Measurements from ENCODE around the gene GOT2. TPM values are rescaled to one million over a fixed set of nuclear protein-coding genes. Genes with fewer than 3 reads are reported as not detected.

The GOT2 gene
- polyA plus RNA-seq, 2 donors, result 43.7 to 66.1 TPM

DNA sequence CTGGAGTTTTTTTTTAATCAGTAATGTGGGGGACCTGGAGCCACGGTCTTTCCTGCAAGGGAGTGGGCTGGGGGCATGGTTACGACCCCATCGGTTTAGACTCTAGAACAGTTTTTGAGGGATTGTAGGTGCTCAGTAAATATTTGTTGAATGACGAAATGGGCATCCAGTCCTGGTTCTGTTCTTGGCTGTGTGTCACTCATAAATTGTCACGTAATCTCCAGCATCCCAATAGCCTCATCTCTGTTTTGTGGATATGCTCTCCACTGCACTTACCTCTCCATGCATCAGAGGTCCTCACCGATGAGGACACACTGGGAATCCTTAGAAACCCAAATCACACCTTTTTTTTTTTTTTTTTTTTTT, 49.0 kb downstream of the GOT2 start:
- no peaks in the 10 kb centered on the region for H3K9me3 ChIP-seq (ENCODE audit: control insufficient read depth in 2 of 2, insufficient read depth in 1 of 2, low read depth in 1 of 2, low read length in 1 of 2)
- no peaks in the 10 kb centered on the region for H3K27me3 ChIP-seq (ENCODE audit: control insufficient read depth in 1 of 2, insufficient read depth in 2 of 2, low read length in 2 of 2)
- WGBS, 2 donors, result 71 to 83% methylated on average over 6 of the region's 6 CpGs
- peaks cover 0 to 10% of the 10 kb centered on the region in 2 donors for H3K4me1 ChIP-seq (ENCODE audit: control insufficient read depth in 2 of 2, insufficient read depth in 2 of 2, low read length in 1 of 2)
- peak overlapping the region; percentile 74 to 88 for H3K4me3 ChIP-seq (ENCODE audit: low read depth in 1 of 2, low read length in 2 of 2)
- peaks cover 0 to 3% of the 10 kb centered on the region in 2 donors for H3K36me3 ChIP-seq (ENCODE audit: control insufficient read depth in 2 of 2, insufficient read depth in 2 of 2, low read length in 1 of 2)
- peak overlapping the region in 1 of 2 donors; percentile 24 for H3K27ac ChIP-seq (ENCODE audit: low read depth in 2 of 2, low read length in 1 of 2)

DNA sequence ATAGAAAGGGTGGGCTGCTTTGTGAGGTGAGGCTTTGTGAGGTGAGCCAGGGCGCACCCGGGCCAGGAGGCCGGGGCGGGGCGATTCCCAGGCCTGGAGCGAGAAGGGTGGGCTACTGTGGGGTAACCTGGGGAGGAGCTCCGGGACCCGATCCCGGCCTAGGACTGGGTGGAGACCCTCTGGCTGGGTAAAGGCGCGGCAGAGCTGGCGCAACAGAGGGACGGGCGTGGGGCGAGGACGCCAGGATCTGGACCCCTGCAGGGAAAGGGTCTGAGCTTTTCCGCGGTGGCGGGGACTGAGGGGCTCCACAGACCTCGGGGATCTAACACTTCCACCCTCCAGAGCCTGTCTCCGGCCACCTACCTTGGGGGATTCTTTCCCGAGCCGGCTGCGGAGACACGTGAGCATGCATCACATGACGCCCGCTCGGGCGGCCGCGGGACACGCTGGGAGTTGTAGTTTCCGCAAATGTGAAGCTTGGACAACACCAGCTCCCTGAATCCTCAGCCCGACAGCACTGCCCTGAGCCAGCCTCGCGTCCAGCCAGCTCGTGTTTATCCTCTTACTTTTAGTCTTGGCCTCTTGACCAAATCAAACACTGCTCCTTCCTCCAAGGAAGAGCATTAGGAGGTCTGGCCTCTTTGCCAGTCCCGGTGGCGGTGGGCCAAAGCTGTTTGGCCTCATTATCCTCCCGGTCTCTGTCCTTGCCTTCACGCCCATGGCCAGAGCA, 49.6 kb downstream of the GOT2 start, which contains the start of gene SLC38A7:
TSS of gene SLC38A7 (minus strand) at position 417 of the 730 bp plus-strand sequence. CDS start 4,644 bp downstream, outside the sequence.
- H3K9me3 ChIP-seq (ENCODE audit: control insufficient read depth in 2 of 2, insufficient read depth in 1 of 2, low read depth in 1 of 2, low read length in 1 of 2), result no peaks in the 10 kb centered on the region
- H3K4me1 ChIP-seq (ENCODE audit: control insufficient read depth in 2 of 2, insufficient read depth in 2 of 2, low read length in 1 of 2), result peaks cover 0 to 10% of the 10 kb centered on the region in 2 donors
- peak within 1 kb of the TSS; percentile 74 to 88 for H3K4me3 ChIP-seq (ENCODE audit: low read depth in 1 of 2, low read length in 2 of 2)
- H3K27me3 ChIP-seq (ENCODE audit: control insufficient read depth in 1 of 2, insufficient read depth in 2 of 2, low read length in 2 of 2), result no peaks in the 10 kb centered on the region
- WGBS, 2 donors, result 4 to 5% methylated on average over 39 to 41 of the region's 41 CpGs
- H3K27ac ChIP-seq (ENCODE audit: low read depth in 2 of 2, low read length in 1 of 2), result peak within 1 kb of the TSS; percentile 19 to 51
- peaks cover 3 to 5% of the 10 kb centered on the region in 2 donors for H3K36me3 ChIP-seq (ENCODE audit: control insufficient read depth in 2 of 2, insufficient read depth in 2 of 2, low read length in 1 of 2)

DNA sequence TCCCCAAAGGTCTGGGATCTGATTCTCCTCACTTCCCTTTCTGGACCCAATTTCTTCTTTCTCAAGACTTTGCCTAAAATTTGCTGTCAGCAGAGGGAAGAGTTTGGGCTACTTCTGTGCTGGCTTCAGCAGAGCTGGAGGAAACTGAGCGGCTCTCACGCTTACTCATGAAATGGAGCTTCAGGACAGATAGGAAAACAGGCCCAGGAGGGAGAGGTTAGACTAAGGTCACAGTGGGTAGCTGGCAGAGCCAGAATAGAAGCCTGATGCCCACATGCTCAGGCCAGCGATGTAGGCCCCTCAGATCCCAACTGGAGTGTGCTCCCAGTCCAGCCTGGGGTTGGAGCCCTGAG, 50.1 kb downstream of the GOT2 start:
- peak overlapping the region; percentile 74 to 88 for H3K4me3 ChIP-seq (ENCODE audit: low read depth in 1 of 2, low read length in 2 of 2)
- no peaks in the 10 kb centered on the region for H3K27me3 ChIP-seq (ENCODE audit: control insufficient read depth in 1 of 2, insufficient read depth in 2 of 2, low read length in 2 of 2)
- peak overlapping the region in 1 of 2 donors; percentile 51 for H3K27ac ChIP-seq (ENCODE audit: low read depth in 2 of 2, low read length in 1 of 2)
- whole genome bisulfite sequencing, 2 donors, result 6 to 7% methylated on average over 3 of the region's 3 CpGs
- no peaks in the 10 kb centered on the region for H3K9me3 ChIP-seq (ENCODE audit: control insufficient read depth in 2 of 2, insufficient read depth in 1 of 2, low read depth in 1 of 2, low read length in 1 of 2)
- peaks cover 0 to 10% of the 10 kb centered on the region in 2 donors for H3K4me1 ChIP-seq (ENCODE audit: control insufficient read depth in 2 of 2, insufficient read depth in 2 of 2, low read length in 1 of 2)
- H3K36me3 ChIP-seq (ENCODE audit: control insufficient read depth in 2 of 2, insufficient read depth in 2 of 2, low read length in 1 of 2), result peaks cover 3 to 5% of the 10 kb centered on the region in 2 donors

GRCh38 chr16:58679763-58680162, 54.4 kb downstream of the GOT2 start:
- no peaks in the 10 kb centered on the region for H3K27me3 ChIP-seq (ENCODE audit: control insufficient read depth in 1 of 2, insufficient read depth in 2 of 2, low read length in 2 of 2)
- no peaks in the 10 kb centered on the region for H3K9me3 ChIP-seq (ENCODE audit: control insufficient read depth in 2 of 2, insufficient read depth in 1 of 2, low read depth in 1 of 2, low read length in 1 of 2)
- H3K27ac ChIP-seq (ENCODE audit: low read depth in 2 of 2, low read length in 1 of 2), result no peak overlapping the region
- H3K4me1 ChIP-seq (ENCODE audit: control insufficient read depth in 2 of 2, insufficient read depth in 2 of 2, low read length in 1 of 2), result peaks cover 0 to 10% of the 10 kb centered on the region in 2 donors
- H3K4me3 ChIP-seq (ENCODE audit: low read depth in 1 of 2, low read length in 2 of 2), result no peak overlapping the region
- peaks cover 3 to 29% of the 10 kb centered on the region in 2 donors for H3K36me3 ChIP-seq (ENCODE audit: control insufficient read depth in 2 of 2, insufficient read depth in 2 of 2, low read length in 1 of 2)
- 93 to 98% methylated on average over 15 to 16 of the region's 16 CpGs for WGBS, 2 donors

GRCh38 chr16:58678716-58679115, 55.4 kb downstream of the GOT2 start:
- H3K36me3 ChIP-seq (ENCODE audit: control insufficient read depth in 2 of 2, insufficient read depth in 2 of 2, low read length in 1 of 2), result peaks cover 3 to 29% of the 10 kb centered on the region in 2 donors

DNA sequence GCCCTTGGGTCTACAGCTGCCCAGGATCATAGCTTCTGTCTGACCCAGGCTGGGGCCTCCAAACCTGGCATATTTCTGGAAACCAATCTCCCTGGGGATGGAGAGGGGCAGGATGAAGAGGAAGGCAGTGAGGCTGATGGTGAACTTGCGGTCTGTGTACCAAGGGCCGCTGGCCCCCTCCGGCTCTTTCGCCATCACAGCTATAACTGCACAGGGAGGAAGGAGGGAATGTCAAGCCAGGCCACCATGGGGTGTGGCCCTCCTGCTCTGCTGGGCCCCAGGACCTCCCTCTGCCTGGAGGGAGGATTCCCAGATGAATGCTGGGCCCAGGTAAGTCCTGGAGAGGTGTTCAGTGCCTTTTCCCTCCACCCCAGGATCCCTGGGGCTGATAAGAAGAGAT, 55.8 kb downstream of the GOT2 start:
- 97% methylated on average over 4 of the region's 4 CpGs for WGBS, 2 donors
- no peak overlapping the region for H3K27ac ChIP-seq (ENCODE audit: low read depth in 2 of 2, low read length in 1 of 2)
- H3K27me3 ChIP-seq (ENCODE audit: control insufficient read depth in 1 of 2, insufficient read depth in 2 of 2, low read length in 2 of 2), result no peaks in the 10 kb centered on the region
- no peaks in the 10 kb centered on the region for H3K9me3 ChIP-seq (ENCODE audit: control insufficient read depth in 2 of 2, insufficient read depth in 1 of 2, low read depth in 1 of 2, low read length in 1 of 2)
- H3K4me3 ChIP-seq (ENCODE audit: low read depth in 1 of 2, low read length in 2 of 2), result no peak overlapping the region
- H3K36me3 ChIP-seq (ENCODE audit: control insufficient read depth in 2 of 2, insufficient read depth in 2 of 2, low read length in 1 of 2), result peaks cover 3 to 29% of the 10 kb centered on the region in 2 donors
- H3K4me1 ChIP-seq (ENCODE audit: control insufficient read depth in 2 of 2, insufficient read depth in 2 of 2, low read length in 1 of 2), result peaks cover 0 to under 1% of the 10 kb centered on the region in 2 donors

More at GRCh38 chr16:58678716-58679115, 55.4 kb downstream of the GOT2 start:
- no peaks in the 10 kb centered on the region for H3K9me3 ChIP-seq (ENCODE audit: control insufficient read depth in 2 of 2, insufficient read depth in 1 of 2, low read depth in 1 of 2, low read length in 1 of 2)
- H3K27ac ChIP-seq (ENCODE audit: low read depth in 2 of 2, low read length in 1 of 2), result no peak overlapping the region
- peaks cover 0 to 5% of the 10 kb centered on the region in 2 donors for H3K4me1 ChIP-seq (ENCODE audit: control insufficient read depth in 2 of 2, insufficient read depth in 2 of 2, low read length in 1 of 2)
- 52 to 61% methylated on average over 3 of the region's 3 CpGs for WGBS, 2 donors
- H3K27me3 ChIP-seq (ENCODE audit: control insufficient read depth in 1 of 2, insufficient read depth in 2 of 2, low read length in 2 of 2), result no peaks in the 10 kb centered on the region
- H3K4me3 ChIP-seq (ENCODE audit: low read depth in 1 of 2, low read length in 2 of 2), result no peak overlapping the region

DNA sequence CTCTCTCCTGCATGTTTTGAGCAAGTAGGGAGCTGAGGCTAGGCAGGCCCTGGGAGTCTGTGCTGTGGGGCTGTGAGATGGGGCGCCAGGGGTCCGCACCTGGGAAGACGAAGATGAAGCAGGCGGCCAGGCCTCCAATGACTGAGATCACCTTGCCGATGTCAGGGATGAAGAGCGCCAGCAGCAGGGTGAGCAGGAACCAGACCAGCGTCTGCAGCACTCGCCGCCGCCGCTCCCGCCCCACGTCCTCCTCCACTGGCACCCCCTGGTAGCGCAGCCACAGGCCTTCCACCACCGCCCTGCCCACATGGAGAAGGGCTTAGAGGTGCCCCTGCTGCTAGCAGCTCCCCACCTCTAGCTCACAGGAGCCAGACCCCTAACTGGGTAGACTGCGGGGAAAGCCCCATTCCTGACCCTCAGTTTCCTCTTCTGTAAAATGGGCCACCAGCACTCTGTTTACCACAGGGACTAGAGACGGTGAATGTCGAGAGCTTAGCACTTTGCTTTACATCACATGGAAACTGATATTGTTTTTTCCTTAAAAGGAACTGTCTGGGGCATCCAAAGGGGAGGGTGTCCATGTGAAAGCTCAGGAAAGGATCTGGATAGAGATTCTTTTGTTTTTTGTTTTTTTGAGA, 63.1 kb downstream of the GOT2 start:
- 94 to 96% methylated on average over 17 to 18 of the region's 18 CpGs for WGBS, 2 donors
- peaks cover 0 to 21% of the 10 kb centered on the region in 2 donors for H3K36me3 ChIP-seq (ENCODE audit: control insufficient read depth in 2 of 2, insufficient read depth in 2 of 2, low read length in 1 of 2)
- H3K4me1 ChIP-seq (ENCODE audit: control insufficient read depth in 2 of 2, insufficient read depth in 2 of 2, low read length in 1 of 2), result no peaks in the 10 kb centered on the region
- H3K27me3 ChIP-seq (ENCODE audit: control insufficient read depth in 1 of 2, insufficient read depth in 2 of 2, low read length in 2 of 2), result no peaks in the 10 kb centered on the region
- H3K9me3 ChIP-seq (ENCODE audit: control insufficient read depth in 2 of 2, insufficient read depth in 1 of 2, low read depth in 1 of 2, low read length in 1 of 2), result no peaks in the 10 kb centered on the region
- H3K4me3 ChIP-seq (ENCODE audit: low read depth in 1 of 2, low read length in 2 of 2), result no peak overlapping the region
- no peak overlapping the region for H3K27ac ChIP-seq (ENCODE audit: low read depth in 2 of 2, low read length in 1 of 2)

GRCh38 chr16:58670177-58670576, 63.9 kb downstream of the GOT2 start:
- Histone ChIP-seq H3K27ac (ENCODE audit: low read depth in 2 of 2, low read length in 1 of 2) (no peak overlapping the region), H3K4me1 (ENCODE audit: control insufficient read depth in 2 of 2, insufficient read depth in 2 of 2, low read length in 1 of 2) (no peaks in the 10 kb centered on the region), H3K9me3 (ENCODE audit: control insufficient read depth in 2 of 2, insufficient read depth in 1 of 2, low read depth in 1 of 2, low read length in 1 of 2) (no peaks in the 10 kb centered on the region), H3K27me3 (ENCODE audit: control insufficient read depth in 1 of 2, insufficient read depth in 2 of 2, low read length in 2 of 2) (no peaks in the 10 kb centered on the region), H3K36me3 (ENCODE audit: control insufficient read depth in 2 of 2, insufficient read depth in 2 of 2, low read length in 1 of 2) (peaks cover 0 to 16% of the 10 kb centered on the region in 2 donors), H3K4me3 (ENCODE audit: low read depth in 1 of 2, low read length in 2 of 2) (no peak overlapping the region)

GRCh38 chr16:58665200-58665599, 68.9 kb downstream of the GOT2 start:
- H3K4me3 ChIP-seq (ENCODE audit: low read depth in 1 of 2, low read length in 2 of 2), result no peak overlapping the region
- 81 to 85% methylated on average over 8 of the region's 8 CpGs for WGBS, 2 donors
- peaks cover 0 to 8% of the 10 kb centered on the region in 2 donors for H3K36me3 ChIP-seq (ENCODE audit: control insufficient read depth in 2 of 2, insufficient read depth in 2 of 2, low read length in 1 of 2)
- no peaks in the 10 kb centered on the region for H3K27me3 ChIP-seq (ENCODE audit: control insufficient read depth in 1 of 2, insufficient read depth in 2 of 2, low read length in 2 of 2)
- peaks cover 0 to 2% of the 10 kb centered on the region in 2 donors for H3K4me1 ChIP-seq (ENCODE audit: control insufficient read depth in 2 of 2, insufficient read depth in 2 of 2, low read length in 1 of 2)
- H3K9me3 ChIP-seq (ENCODE audit: control insufficient read depth in 2 of 2, insufficient read depth in 1 of 2, low read depth in 1 of 2, low read length in 1 of 2), result no peaks in the 10 kb centered on the region
- no peak overlapping the region for H3K27ac ChIP-seq (ENCODE audit: low read depth in 2 of 2, low read length in 1 of 2)
